Ishikawa (cell line): ENCODE results near the gene PGA3.

ENCODE experiments used
- CEBPB ChIP-seq: IDR thresholded peaks from 2 replicates; pipeline ENCODE4 v1.6.1; 2012
- EGR1 ChIP-seq: IDR thresholded peaks from 2 replicates; pipeline ENCODE4 v1.6.1; 2012
- EP300 ChIP-seq: IDR thresholded peaks from 2 replicates; pipeline ENCODE4 v1.6.1; 2012; ENCODE audit warnings: borderline replicate concordance
- FOXM1 ChIP-seq: IDR thresholded peaks from 2 replicates; pipeline ENCODE4 v1.6.1; 2012; ENCODE audit warnings: low read depth, borderline replicate concordance
- NFIC ChIP-seq: IDR thresholded peaks from 2 replicates; pipeline ENCODE4 v1.6.1; 2012
- RAD21 ChIP-seq: IDR thresholded peaks from 2 replicates; pipeline ENCODE4 v1.6.1; 2012; ENCODE audit warnings: low read depth
- TAF1 ChIP-seq: IDR thresholded peaks from 2 replicates; pipeline ENCODE4 v1.6.1; 2012; ENCODE audit warnings: low read depth, mild to moderate bottlenecking
- TEAD4 ChIP-seq: IDR thresholded peaks from 2 replicates; pipeline ENCODE4 v1.6.1; 2012
- TF ChIP-seq, protein P1 (sequence below): IDR thresholded peaks from 2 replicates; pipeline ENCODE4 v1.6.1; 2012
- TF ChIP-seq, protein P2 (sequence below): IDR thresholded peaks from 2 replicates; pipeline ENCODE4 v1.6.1; 2012; ENCODE audit warnings: low read depth, mild to moderate bottlenecking

DNA sequence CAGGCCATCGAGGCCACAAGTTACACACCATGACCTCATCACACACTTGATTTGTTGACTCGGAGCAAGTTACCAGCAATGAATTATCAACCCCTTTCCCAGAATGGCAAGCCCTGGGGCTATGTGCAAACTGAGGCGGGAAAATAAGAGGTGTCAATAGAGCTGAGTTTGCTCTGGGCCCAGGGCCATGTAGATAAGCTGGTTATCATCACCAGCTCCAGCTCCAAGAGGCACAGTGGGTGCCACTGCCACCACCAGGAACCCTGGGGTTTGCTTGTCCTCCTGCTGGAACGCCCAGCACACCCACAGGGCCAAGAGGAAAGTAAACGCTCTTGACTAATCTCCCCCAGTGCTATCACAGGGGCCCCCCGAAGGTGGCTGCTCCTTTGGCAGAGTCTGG lies 29.0 kb upstream of the PGA3 start:
- TF ChIP-seq EP300 (no peak), NFIC (no peak), EGR1 (no peak), FOXM1 (no peak), TAF1 (no peak), CEBPB (no peak), TEAD4 (no peak), RAD21 (no peak)
- TF ChIP-seq, protein P1, sequence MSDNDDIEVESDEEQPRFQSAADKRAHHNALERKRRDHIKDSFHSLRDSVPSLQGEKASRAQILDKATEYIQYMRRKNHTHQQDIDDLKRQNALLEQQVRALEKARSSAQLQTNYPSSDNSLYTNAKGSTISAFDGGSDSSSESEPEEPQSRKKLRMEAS, result no peak
- TF ChIP-seq, protein P2, sequence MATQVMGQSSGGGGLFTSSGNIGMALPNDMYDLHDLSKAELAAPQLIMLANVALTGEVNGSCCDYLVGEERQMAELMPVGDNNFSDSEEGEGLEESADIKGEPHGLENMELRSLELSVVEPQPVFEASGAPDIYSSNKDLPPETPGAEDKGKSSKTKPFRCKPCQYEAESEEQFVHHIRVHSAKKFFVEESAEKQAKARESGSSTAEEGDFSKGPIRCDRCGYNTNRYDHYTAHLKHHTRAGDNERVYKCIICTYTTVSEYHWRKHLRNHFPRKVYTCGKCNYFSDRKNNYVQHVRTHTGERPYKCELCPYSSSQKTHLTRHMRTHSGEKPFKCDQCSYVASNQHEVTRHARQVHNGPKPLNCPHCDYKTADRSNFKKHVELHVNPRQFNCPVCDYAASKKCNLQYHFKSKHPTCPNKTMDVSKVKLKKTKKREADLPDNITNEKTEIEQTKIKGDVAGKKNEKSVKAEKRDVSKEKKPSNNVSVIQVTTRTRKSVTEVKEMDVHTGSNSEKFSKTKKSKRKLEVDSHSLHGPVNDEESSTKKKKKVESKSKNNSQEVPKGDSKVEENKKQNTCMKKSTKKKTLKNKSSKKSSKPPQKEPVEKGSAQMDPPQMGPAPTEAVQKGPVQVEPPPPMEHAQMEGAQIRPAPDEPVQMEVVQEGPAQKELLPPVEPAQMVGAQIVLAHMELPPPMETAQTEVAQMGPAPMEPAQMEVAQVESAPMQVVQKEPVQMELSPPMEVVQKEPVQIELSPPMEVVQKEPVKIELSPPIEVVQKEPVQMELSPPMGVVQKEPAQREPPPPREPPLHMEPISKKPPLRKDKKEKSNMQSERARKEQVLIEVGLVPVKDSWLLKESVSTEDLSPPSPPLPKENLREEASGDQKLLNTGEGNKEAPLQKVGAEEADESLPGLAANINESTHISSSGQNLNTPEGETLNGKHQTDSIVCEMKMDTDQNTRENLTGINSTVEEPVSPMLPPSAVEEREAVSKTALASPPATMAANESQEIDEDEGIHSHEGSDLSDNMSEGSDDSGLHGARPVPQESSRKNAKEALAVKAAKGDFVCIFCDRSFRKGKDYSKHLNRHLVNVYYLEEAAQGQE, result no peak
